Gastroesophageal sphincter (tissue), 4 donors: Measurements from ENCODE around the gene CCDC57. TPM values are rescaled to one million over a fixed set of nuclear protein-coding genes. Genes with fewer than 3 reads are reported as not detected.
A peak's percentile ranks its signal among the peaks of the same experiment; 100 is the strongest.
"Not testable (repeated sequence)": the region's sequence is repeated elsewhere in the genome, so short reads cannot be mapped to it uniquely, and the experiment has no call there.

ENCODE experiments used
- ATAC-seq: fragments of 150-250 bp; one replicate; pipeline ENCODE4 v1.9.1; 2016; ENCODE audit warnings: mild to moderate bottlenecking, moderate library complexity
- H3K27ac ChIP-seq, 4 donors: fragments of 200-600 bp; sonication (generic) in 3 of 4; 1 replicate in 3 of 4; 2 replicates in 1 of 4; pipeline ENCODE4 v1.5.1; 2016 to 2019
- H3K27me3 ChIP-seq: fragments of 200-600 bp; sonication (generic); one replicate; pipeline ENCODE4 v1.5.1; 2019
- H3K36me3 ChIP-seq, 2 donors: fragments of 200-600 bp; sonication (generic); one replicate each; pipeline ENCODE4 v1.5.1; 2019; ENCODE audit warnings: control low read depth in 1 of 2
- H3K4me1 ChIP-seq, 3 donors: fragments of 200-600 bp; sonication (generic); 1 replicate in 2 of 3; 2 replicates in 1 of 3; pipeline ENCODE4 v1.5.1; 2016 to 2019; ENCODE audit warnings: control low read depth in 2 of 3
- H3K4me3 ChIP-seq, 2 donors: fragments of 200-600 bp; sonication (generic); one replicate each; pipeline ENCODE4 v1.5.1; 2019; ENCODE audit warnings: mild to moderate bottlenecking in 1 of 2, moderate library complexity in 1 of 2
- H3K9me3 ChIP-seq, 3 donors: fragments of 200-600 bp; sonication (generic); one replicate each; pipeline ENCODE4 v1.5.1; 2017 to 2019; ENCODE audit warnings: control low read depth in 2 of 3
- CTCF ChIP-seq, 4 experiments: fragments of 200-600 bp in 2 of 4; fragments of 450-650 bp in 2 of 4; sonication (generic) in 1 of 4; IDR thresholded peaks; one replicate each; pipeline ENCODE4 v1.5.1; 2017 to 2019; ENCODE audit warnings: antibody characterized with exemption in 4 of 4, mild to moderate bottlenecking in 2 of 4, moderate library complexity in 2 of 4
- EP300 ChIP-seq: sonication (generic); formaldehyde crosslinking; IDR thresholded peaks from one replicate; pipeline ENCODE4 v1.6.1; 2017; ENCODE audit warnings: antibody characterized with exemption, mild to moderate bottlenecking
- POLR2A ChIP-seq, 2 donors: fragments of 450-650 bp; IDR thresholded peaks; one replicate each; pipeline ENCODE4 v1.6.1; 2017; ENCODE audit warnings: antibody characterized with exemption in 2 of 2, mild to moderate bottlenecking in 2 of 2, moderate library complexity in 1 of 2
- POLR2AphosphoS5 ChIP-seq: sonication (generic); formaldehyde crosslinking; IDR thresholded peaks from one replicate; pipeline ENCODE4 v1.6.1; 2017; ENCODE audit warnings: antibody characterized with exemption
- WGBS, 2 donors: methylation state at CpG; one replicate each; pipeline ENCODE4 v1.1.5; 2018; ENCODE audit warnings: low coverage in 1 of 2; 5-methylcytosine and 5-hydroxymethylcytosine counted together
- total RNA-seq, 4 donors: library from RNA; depleted of rRNA; stranded (reverse); fragments of >200 nt; gene quantifications; one replicate each; pipeline ENCODE4 v1.1.0, GENCODE V29; 2016

The CCDC57 gene
- total RNA-seq, 4 donors from 2014 or later = 6.5 to 28.2 (median 16.2) TPM

- H3K36me3 ChIP-seq = peaks cover 0 to 90% of the 10 kb centered on the region in 2 donors
- no peak for ATAC-seq
- no peak overlapping the region for H3K27ac ChIP-seq
- no peak for TF ChIP-seq POLR2A (IDR thresholded peaks at IDR 0.05)
- no peak for TF ChIP-seq CTCF (IDR thresholded peaks at IDR 0.05)
- TF ChIP-seq POLR2AphosphoS5 = no peak
- no peak for TF ChIP-seq EP300
- peaks cover 0 to 6% (median 0%) of the 10 kb centered on the region in 3 donors for H3K4me1 ChIP-seq
- H3K9me3 ChIP-seq = no peaks in the 10 kb centered on the region
- H3K27me3 ChIP-seq = no peaks in the 10 kb centered on the region
- 100% methylated on average over 2 of the region's 16 CpGs; no CpG with 5 or more reads in 1 of the 2 donors for WGBS, 2 donors
- H3K4me3 ChIP-seq = no peak overlapping the region
Observed at GRCh38 chr17:82194765-82195164, 17.9 kb downstream of the CCDC57 start.

GRCh38 chr17:82193520-82194220 is 19.0 kb downstream of the CCDC57 start:
- no peaks in the 10 kb centered on the region for H3K27me3 ChIP-seq
- no peaks in the 10 kb centered on the region for H3K9me3 ChIP-seq
- peak overlapping the region in 1 of 2 donors; percentile 18 for H3K4me3 ChIP-seq
- TF ChIP-seq POLR2A (IDR thresholded peaks at IDR 0.05) (no peak), POLR2AphosphoS5 (no peak), EP300 (no peak), CTCF (IDR thresholded peaks at IDR 0.05) (no peak)
- H3K4me1 ChIP-seq = peaks cover 0 to 6% (median 0%) of the 10 kb centered on the region in 3 donors
- no peak for ATAC-seq
- 20 to 87% methylated on average over 1 to 13 of the region's 16 CpGs for WGBS, 2 donors
- H3K27ac ChIP-seq = peak overlapping the region in 1 of 4 donors; percentile 26
- H3K36me3 ChIP-seq = peaks cover 0 to 93% of the 10 kb centered on the region in 2 donors

- H3K4me1 ChIP-seq, H3K27me3 ChIP-seq, H3K27ac ChIP-seq, H3K4me3 ChIP-seq, ATAC-seq, H3K9me3 ChIP-seq: not testable (repeated sequence)
- WGBS, 2 donors = 90% methylated on average over 5 of the region's 6 CpGs; no CpG with 5 or more reads in 1 of the 2 donors
- peaks cover 0 to 95% of the 10 kb centered on the region in 2 donors for H3K36me3 ChIP-seq
Observed at GRCh38 chr17:82193050-82193449, 19.6 kb downstream of the CCDC57 start.

- WGBS, 2 donors = 83% methylated on average over 9 of the region's 26 CpGs; no CpG with 5 or more reads in 1 of the 2 donors
- ATAC-seq = no peak
- peaks cover 0 to 88% of the 10 kb centered on the region in 2 donors for H3K36me3 ChIP-seq
Observed at GRCh38 chr17:82188001-82188961, 24.4 kb downstream of the CCDC57 start.

More at GRCh38 chr17:82188001-82188961, 24.4 kb downstream of the CCDC57 start:
- Histone ChIP-seq H3K4me3 (no peak overlapping the region), H3K27ac (no peak overlapping the region), H3K9me3 (no peaks in the 10 kb centered on the region), H3K27me3 (no peaks in the 10 kb centered on the region), H3K4me1 (no peaks in the 10 kb centered on the region)
- no peak for TF ChIP-seq CTCF (IDR thresholded peaks at IDR 0.05)
- TF ChIP-seq EP300 = no peak
- TF ChIP-seq POLR2AphosphoS5 = no peak
- TF ChIP-seq POLR2A (IDR thresholded peaks at IDR 0.05) = no peak
